Karpas-422 (cell line): ENCODE measurements around the gene PCDHB11. TPM values are rescaled to one million over a fixed set of nuclear protein-coding genes. Genes with fewer than 3 reads are reported as not detected.
"Not testable (repeated sequence)": the region's sequence is repeated elsewhere in the genome, so short reads cannot be mapped to it uniquely, and the experiment has no call there.

Source experiments
- DNase-seq: peaks from one replicate; pipeline ENCODE4 v3.0.0-alpha.2; 2015
- H2AFZ ChIP-seq: fragments of 200-600 bp; sonication (generic); 2 replicates; pipeline ENCODE4 v1.6.1; 2014; ENCODE audit warnings: antibody characterized with exemption, low read length, mixed read lengths
- H3K27ac ChIP-seq: fragments of 200-600 bp; sonication (generic); 2 replicates; pipeline ENCODE4 v1.5.1; 2014; ENCODE audit warnings: mild to moderate bottlenecking, low read length, moderate library complexity
- H3K27me3 ChIP-seq: fragments of 200-600 bp; sonication (generic); 2 replicates; pipeline ENCODE4 v1.6.1; 2014; ENCODE audit warnings: low read length, mixed read lengths
- H3K36me3 ChIP-seq: fragments of 200-600 bp; sonication (generic); 2 replicates; pipeline ENCODE4 v1.6.1; 2014; ENCODE audit warnings: low read length, mixed read lengths; ENCODE audit not compliant: insufficient read depth
- H3K4me1 ChIP-seq: fragments of 200-600 bp; sonication (generic); 2 replicates; pipeline ENCODE4 v1.6.1; 2014; ENCODE audit warnings: mild to moderate bottlenecking, low read length, mixed read lengths
- H3K4me2 ChIP-seq: fragments of 200-600 bp; sonication (generic); 2 replicates; pipeline ENCODE4 v1.6.1; 2014; ENCODE audit warnings: low read length, low read depth, mild to moderate bottlenecking; ENCODE audit not compliant: poor library complexity, severe bottlenecking
- H3K4me3 ChIP-seq: fragments of 200-600 bp; sonication (generic); 2 replicates; pipeline ENCODE4 v1.5.1; 2014; ENCODE audit warnings: mild to moderate bottlenecking, antibody characterized with exemption, low read length, mixed read lengths
- H3K79me2 ChIP-seq: fragments of 200-600 bp; sonication (generic); 2 replicates; pipeline ENCODE4 v1.6.1; 2014; ENCODE audit warnings: mild to moderate bottlenecking, low read length, mixed read lengths
- H3K9ac ChIP-seq: fragments of 200-600 bp; sonication (generic); 2 replicates; pipeline ENCODE4 v1.6.0; 2014; ENCODE audit warnings: low read length
- H3K9me2 ChIP-seq: fragments of 200-600 bp; sonication (generic), shearing (Covaris generic); replicated peaks from 2 replicates; pipeline ENCODE4 v1.6.0; 2014; ENCODE audit warnings: mild to moderate bottlenecking, low read length, moderate library complexity; ENCODE audit not compliant: insufficient read depth
- H3K9me3 ChIP-seq: fragments of 300-700, 200-600 bp; sonication (generic); 2 replicates; pipeline ENCODE4 v1.6.1; 2014; ENCODE audit warnings: low read length, mixed read lengths
- H4K20me1 ChIP-seq: fragments of 200-600 bp; sonication (generic); 2 replicates; pipeline ENCODE4 v1.6.1; 2014; ENCODE audit warnings: mild to moderate bottlenecking, antibody characterized with exemption, low read length, low read depth; ENCODE audit not compliant: insufficient read depth
- total RNA-seq: library from RNA; depleted of rRNA; stranded (reverse); fragments of >200 nt; shearing (Covaris generic); gene quantifications from 2 replicates; pipeline ENCODE4 v1.2.3, GENCODE V29; 2014; ENCODE audit warnings: low replicate concordance

The PCDHB11 gene
- total RNA-seq, 1 experiment from 2014 or later = not detected

DNA sequence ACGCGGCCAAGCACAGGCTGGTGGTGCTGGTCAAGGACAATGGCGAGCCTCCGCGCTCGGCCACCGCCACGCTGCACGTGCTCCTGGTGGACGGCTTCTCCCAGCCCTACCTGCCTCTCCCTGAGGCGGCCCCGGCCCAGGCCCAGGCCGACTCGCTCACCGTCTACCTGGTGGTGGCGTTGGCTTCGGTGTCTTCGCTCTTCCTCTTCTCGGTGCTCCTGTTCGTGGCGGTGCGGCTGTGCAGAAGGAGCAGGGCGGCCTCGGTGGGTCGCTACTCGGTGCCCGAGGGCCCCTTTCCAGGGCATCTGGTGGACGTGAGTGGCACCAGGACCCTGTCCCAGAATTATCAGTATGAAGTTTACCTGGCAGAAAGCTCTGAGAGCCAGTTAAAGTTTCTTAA is 41.5 kb upstream of the PCDHB11 start:
- H3K4me2 ChIP-seq, H4K20me1 ChIP-seq, H3K79me2 ChIP-seq, H3K4me1 ChIP-seq, DNase-seq, H3K27ac ChIP-seq, H3K27me3 ChIP-seq, H3K4me3 ChIP-seq, H3K36me3 ChIP-seq, H3K9me3 ChIP-seq, H3K9ac ChIP-seq, H3K9me2 ChIP-seq, H2AFZ ChIP-seq: not testable (repeated sequence)

GRCh38 chr5:141172381-141173204 is 26.8 kb upstream of the PCDHB11 start, which contains the start of gene PCDHB7:
TSS of gene PCDHB7 (plus strand) at chr5:141172644. CDS start at chr5:141172836, 192 bp downstream.
- Histone ChIP-seq H3K27ac (no peak within 1 kb of the TSS), H3K9me3 (no peaks in the 10 kb centered on the region), H3K9me2 (no peaks in the 10 kb centered on the region), H3K4me2 (peak within 1 kb of the TSS; percentile 48), H3K9ac (peak within 1 kb of the TSS; percentile 31), H3K36me3 (no peaks in the 10 kb centered on the region), H2AFZ (peak within 1 kb of the TSS; percentile 54; the same call in 1 of the 2 replicates), H3K27me3 (no peaks in the 10 kb centered on the region), H3K79me2 (no peaks in the 10 kb centered on the region), H3K4me1 (peaks cover 6% of the 10 kb centered on the region), H4K20me1 (no peaks in the 10 kb centered on the region), H3K4me3 (peak within 1 kb of the TSS; percentile 29; the same call in 1 of the 2 replicates)
- DNase-seq = peak; percentile 80

GRCh38 chr5:141174291-141175104 is 24.9 kb upstream of the PCDHB11 start:
- not testable (repeated sequence) for H3K4me3 ChIP-seq, H3K9ac ChIP-seq, H3K27me3 ChIP-seq, H3K9me3 ChIP-seq, H3K9me2 ChIP-seq, H4K20me1 ChIP-seq, H3K4me2 ChIP-seq, H2AFZ ChIP-seq, H3K79me2 ChIP-seq, H3K4me1 ChIP-seq, DNase-seq, H3K27ac ChIP-seq, H3K36me3 ChIP-seq

DNA sequence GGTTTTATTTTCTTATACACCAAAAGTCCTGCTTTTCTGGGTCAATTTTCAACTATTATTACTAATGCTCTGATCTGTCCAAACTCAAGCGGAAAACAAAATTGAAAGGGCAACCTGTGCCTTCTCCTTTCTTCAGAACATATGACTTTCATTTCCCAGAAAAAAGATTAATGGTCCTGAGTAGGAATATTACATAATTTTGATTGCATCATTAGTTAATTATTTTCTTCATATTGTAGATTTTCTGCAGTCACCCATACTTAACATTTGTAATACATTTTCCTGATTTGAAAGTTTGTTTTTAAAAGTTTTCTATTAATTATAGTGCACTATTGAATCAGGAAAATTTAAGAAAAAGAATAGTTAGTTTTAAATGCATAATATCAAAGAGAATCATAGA is 23.5 kb upstream of the PCDHB11 start:
- Histone ChIP-seq H3K9me3 (no peaks in the 10 kb centered on the region), H2AFZ (no peak overlapping the region), H3K27me3 (no peaks in the 10 kb centered on the region), H3K4me3 (no peak overlapping the region), H3K9ac (no peak overlapping the region), H3K9me2 (no peaks in the 10 kb centered on the region), H3K36me3 (no peaks in the 10 kb centered on the region), H3K4me2 (no peak overlapping the region), H3K4me1 (peaks cover 6% of the 10 kb centered on the region), H4K20me1 (no peaks in the 10 kb centered on the region), H3K79me2 (no peaks in the 10 kb centered on the region), H3K27ac (no peak overlapping the region)
- DNase-seq = no peak

- H3K9me3 ChIP-seq, H3K79me2 ChIP-seq, H2AFZ ChIP-seq, H3K4me1 ChIP-seq, DNase-seq, H3K9ac ChIP-seq, H3K4me2 ChIP-seq, H3K27me3 ChIP-seq, H3K36me3 ChIP-seq, H3K4me3 ChIP-seq, H4K20me1 ChIP-seq, H3K27ac ChIP-seq, H3K9me2 ChIP-seq: not testable (repeated sequence)
Measured at GRCh38 chr5:141177577-141178191, 21.7 kb upstream of the PCDHB11 start, which contains the start of gene PCDHB8. TSS of gene PCDHB8 (plus strand) at chr5:141177790. CDS start at chr5:141178035, 245 bp downstream.

DNA sequence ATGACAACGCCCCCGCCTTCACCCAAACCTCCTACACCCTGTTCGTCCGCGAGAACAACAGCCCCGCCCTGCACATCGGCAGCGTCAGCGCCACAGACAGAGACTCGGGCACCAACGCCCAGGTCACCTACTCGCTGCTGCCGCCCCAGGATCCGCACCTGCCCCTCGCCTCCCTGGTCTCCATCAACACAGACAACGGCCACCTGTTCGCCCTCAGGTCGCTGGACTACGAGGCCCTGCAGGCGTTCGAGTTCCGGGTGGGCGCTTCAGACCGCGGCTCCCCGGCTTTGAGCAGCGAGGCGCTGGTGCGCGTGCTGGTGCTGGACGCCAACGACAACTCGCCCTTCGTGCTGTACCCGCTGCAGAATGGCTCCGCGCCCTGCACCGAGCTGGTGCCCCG is 20.1 kb upstream of the PCDHB11 start:
- H3K9ac ChIP-seq, H4K20me1 ChIP-seq, H3K27me3 ChIP-seq, H3K79me2 ChIP-seq, H3K9me2 ChIP-seq, H3K9me3 ChIP-seq, H2AFZ ChIP-seq, H3K4me1 ChIP-seq, H3K4me2 ChIP-seq, H3K4me3 ChIP-seq, H3K36me3 ChIP-seq, DNase-seq, H3K27ac ChIP-seq: not testable (repeated sequence)

DNA sequence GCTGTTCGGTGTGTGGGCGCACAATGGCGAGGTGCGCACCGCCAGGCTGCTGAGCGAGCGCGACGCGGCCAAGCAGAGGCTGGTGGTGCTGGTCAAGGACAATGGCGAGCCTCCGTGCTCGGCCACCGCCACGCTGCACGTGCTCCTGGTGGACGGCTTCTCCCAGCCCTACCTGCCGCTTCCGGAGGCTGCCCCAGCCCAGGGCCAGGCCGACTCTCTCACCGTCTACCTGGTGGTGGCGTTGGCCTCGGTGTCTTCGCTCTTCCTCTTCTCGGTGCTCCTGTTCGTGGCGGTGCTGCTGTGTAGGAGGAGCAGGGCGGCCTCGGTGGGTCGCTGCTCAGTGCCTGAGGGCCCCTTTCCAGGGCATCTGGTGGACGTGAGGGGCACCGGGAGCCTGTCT is 19.6 kb upstream of the PCDHB11 start:
- not testable (repeated sequence) for H3K4me2 ChIP-seq, H3K27me3 ChIP-seq

GRCh38 chr5:141180313-141180712 is 19.1 kb upstream of the PCDHB11 start:
- Histone ChIP-seq H3K9me2 (no peaks in the 10 kb centered on the region), H3K9ac (no peak overlapping the region), H3K27ac (no peak overlapping the region), H3K27me3 (no peaks in the 10 kb centered on the region), H3K4me2 (no peak overlapping the region), H3K36me3 (no peaks in the 10 kb centered on the region), H4K20me1 (no peaks in the 10 kb centered on the region), H2AFZ (no peak overlapping the region), H3K9me3 (no peaks in the 10 kb centered on the region), H3K4me3 (no peak overlapping the region), H3K4me1 (no peaks in the 10 kb centered on the region), H3K79me2 (no peaks in the 10 kb centered on the region)
- no peak for DNase-seq

More for the DNA sequence above, 19.6 kb upstream of the PCDHB11 start:
- not testable (repeated sequence) for H3K79me2 ChIP-seq, H3K27ac ChIP-seq, H4K20me1 ChIP-seq, H3K36me3 ChIP-seq, H3K9me2 ChIP-seq, H3K9ac ChIP-seq, H3K9me3 ChIP-seq, H3K4me1 ChIP-seq, H3K4me3 ChIP-seq, H2AFZ ChIP-seq, DNase-seq
